ENCODE measurements around the gene GNAO1.

- no peak for TF ChIP-seq GATA3 (IDR thresholded peaks at IDR 0.05; ENCODE audit: low read depth, low read length)
- no peak for TF ChIP-seq GATA2 (IDR thresholded peaks at IDR 0.05; ENCODE audit: low read depth, low read length)
Observed at GRCh38 chr16:56196381-56196780, 5.1 kb downstream of the GNAO1 start.
